Measurements from ENCODE around the gene TCF7L2. TPM values are rescaled to one million over a fixed set of nuclear protein-coding genes. Genes with fewer than 3 reads are reported as not detected.

The TCF7L2 gene
- total RNA-seq, 2 donors from 2014 or later = 9.1 to 25.7 TPM

DNA sequence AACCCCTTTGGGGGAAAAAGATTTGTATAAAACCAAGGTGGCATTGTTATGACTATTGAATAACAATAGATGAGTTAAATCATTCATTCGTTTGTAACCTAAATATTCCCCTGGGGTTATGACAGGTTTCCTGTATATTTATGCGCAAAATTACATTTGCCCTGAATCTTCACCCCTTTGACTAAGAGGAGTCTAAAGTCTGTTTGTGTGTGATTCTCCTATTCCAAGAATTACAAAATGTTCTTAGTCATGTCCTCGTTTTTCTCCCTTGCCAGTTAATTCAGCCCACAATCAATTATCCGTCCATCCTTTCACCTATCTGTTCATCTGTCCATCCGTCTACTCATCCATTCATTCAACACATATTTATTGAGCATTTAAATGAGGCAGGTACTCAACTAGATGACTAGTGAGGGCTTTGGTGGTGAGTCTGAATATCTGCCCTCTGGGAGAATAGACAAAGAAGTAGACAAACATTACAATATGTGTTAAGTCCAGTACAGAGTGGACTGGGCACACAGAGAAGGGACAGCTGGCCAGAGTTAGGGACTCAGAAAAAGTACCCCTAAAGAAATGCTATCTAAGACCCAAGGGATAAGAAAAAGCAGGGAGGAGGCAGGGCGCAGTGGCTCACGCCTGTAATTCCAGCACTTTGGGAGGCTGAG lies 35.6 kb upstream of the TCF7L2 start:
- H3K36me3 ChIP-seq (replicated peaks in 1 of 2; ENCODE audit: insufficient read depth in 1 of 2, low read depth in 2 of 2) = no peaks in the 10 kb centered on the region
- no peak for DNase-seq
- H3K27me3 ChIP-seq = no peaks in the 10 kb centered on the region
- no peak overlapping the region for H3K4me3 ChIP-seq
- no peak for ATAC-seq
- intact Hi-C loops (cut with DNase I) = no loop called here
- no peaks in the 10 kb centered on the region for H3K9me3 ChIP-seq
- H3K27ac ChIP-seq = no peak overlapping the region
- TF ChIP-seq, protein P1, sequence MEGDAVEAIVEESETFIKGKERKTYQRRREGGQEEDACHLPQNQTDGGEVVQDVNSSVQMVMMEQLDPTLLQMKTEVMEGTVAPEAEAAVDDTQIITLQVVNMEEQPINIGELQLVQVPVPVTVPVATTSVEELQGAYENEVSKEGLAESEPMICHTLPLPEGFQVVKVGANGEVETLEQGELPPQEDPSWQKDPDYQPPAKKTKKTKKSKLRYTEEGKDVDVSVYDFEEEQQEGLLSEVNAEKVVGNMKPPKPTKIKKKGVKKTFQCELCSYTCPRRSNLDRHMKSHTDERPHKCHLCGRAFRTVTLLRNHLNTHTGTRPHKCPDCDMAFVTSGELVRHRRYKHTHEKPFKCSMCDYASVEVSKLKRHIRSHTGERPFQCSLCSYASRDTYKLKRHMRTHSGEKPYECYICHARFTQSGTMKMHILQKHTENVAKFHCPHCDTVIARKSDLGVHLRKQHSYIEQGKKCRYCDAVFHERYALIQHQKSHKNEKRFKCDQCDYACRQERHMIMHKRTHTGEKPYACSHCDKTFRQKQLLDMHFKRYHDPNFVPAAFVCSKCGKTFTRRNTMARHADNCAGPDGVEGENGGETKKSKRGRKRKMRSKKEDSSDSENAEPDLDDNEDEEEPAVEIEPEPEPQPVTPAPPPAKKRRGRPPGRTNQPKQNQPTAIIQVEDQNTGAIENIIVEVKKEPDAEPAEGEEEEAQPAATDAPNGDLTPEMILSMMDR (IDR thresholded peaks at IDR 0.05) = no peak
- TF ChIP-seq POLR2A (IDR thresholded peaks at IDR 0.05) = no peak
- H3K4me1 ChIP-seq = peaks cover 14% of the 10 kb centered on the region
- 88 to 89% methylated on average over 7 of the region's 7 CpGs for WGBS, 2 donors

DNA sequence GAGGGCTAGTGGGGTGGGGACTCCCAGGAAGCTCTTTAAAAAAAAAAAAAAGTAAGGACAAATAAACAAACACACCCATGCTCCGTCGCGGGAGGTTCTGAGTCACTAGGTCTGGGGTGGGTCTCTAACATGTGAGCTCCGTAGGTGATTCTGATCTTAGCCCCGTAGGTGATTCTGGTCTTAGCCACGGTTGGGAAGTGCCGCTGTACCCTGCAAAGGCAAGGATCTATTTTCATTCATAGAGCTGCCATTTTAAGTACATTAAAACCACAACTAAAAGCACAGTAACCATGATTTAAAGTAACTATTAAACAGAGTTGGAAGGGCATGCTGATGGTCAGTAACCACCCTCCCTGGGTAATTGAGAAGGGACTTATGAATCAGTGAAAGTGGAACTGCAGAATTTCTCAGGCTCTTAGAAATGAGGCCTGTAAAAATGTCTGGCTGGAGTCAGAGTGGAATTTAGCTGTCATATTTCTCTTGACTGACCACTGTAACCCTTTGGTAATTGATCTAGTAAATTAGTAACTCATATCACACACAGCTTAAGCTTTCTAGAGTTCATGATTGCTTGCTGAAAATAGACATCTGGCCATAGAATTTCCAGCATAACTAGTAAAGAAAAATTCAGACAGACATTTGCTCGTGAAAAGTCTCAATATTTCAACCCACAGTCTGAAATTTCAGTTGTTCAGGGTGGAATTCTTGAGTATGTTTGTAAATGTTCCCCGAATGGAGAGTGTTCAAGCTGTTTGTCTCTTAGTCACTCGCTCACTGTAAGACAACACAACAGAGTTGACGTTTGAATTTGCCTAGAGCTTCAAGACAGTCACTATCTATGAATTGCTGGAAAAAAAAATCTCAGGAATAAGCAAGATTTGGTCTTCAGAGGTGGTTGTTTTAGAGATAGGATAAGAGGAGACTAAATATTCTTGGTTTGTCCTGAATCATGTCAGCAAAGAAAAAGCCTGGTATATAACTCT lies 34.2 kb upstream of the TCF7L2 start:
- peak; percentile 20 to 69 (median 58) for DNase-seq
- Histone ChIP-seq H3K9me3 (no peaks in the 10 kb centered on the region), H3K27ac (peak overlapping the region; percentile 22 to 75 (median 52)), H3K4me1 (peaks cover 14% of the 10 kb centered on the region), H3K27me3 (no peaks in the 10 kb centered on the region), H3K4me3 (no peak overlapping the region), H3K36me3 (replicated peaks in 1 of 2; ENCODE audit: insufficient read depth in 1 of 2, low read depth in 2 of 2) (no peaks in the 10 kb centered on the region)
- peak; percentile 62 for ATAC-seq
- intact Hi-C loops (cut with DNase I) = no loop called here
- WGBS, 2 donors = 18 to 36% methylated on average over 11 of the region's 11 CpGs
- TF ChIP-seq POLR2A (IDR thresholded peaks at IDR 0.05) = no peak
- TF ChIP-seq, protein P1 (IDR thresholded peaks at IDR 0.05) = no peak

DNA sequence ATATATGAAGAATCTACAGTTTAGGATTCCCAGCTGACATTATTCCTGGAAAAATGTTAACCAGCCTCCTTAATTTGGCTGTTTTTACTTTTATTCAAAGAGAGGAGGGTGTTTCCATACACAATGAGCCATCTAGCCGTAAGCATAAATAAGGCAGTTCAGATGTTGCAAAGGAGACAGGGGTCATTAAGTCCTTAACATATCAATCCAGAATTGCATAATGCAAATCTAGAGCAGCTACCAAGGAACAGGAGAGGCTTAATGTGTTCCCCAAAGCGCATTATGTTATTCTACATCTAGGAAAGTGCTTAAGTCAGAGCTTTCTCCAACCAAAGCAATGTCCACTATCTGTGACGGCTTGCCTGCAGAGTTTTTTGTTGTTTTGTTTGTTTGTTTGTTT lies 32.4 kb upstream of the TCF7L2 start:
- intact Hi-C loops (cut with DNase I) = no loop called here

DNA sequence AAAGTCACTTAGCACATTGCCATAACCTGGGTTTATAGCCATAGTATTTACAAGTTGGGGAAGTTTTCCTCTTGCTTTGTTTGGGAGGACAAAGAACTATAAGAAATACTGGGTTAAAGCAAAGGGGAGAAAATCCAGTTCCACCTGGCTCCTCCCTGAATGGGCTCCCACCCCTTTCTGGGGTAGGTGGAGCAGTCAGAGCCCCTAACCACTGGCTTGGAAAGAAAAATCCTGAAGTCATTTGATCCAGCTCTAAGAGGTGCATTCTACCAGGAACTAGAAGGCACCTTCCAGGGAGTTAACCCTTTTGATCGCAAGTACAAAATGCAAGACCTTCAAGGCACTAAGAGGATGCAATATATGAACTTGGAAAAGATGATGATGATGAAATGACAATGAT lies 31.3 kb upstream of the TCF7L2 start:
- DNase-seq = no peak
- ATAC-seq = no peak
- H3K9me3 ChIP-seq = no peaks in the 10 kb centered on the region
- intact Hi-C loops (cut with DNase I) = no loop called here
- H3K36me3 ChIP-seq (replicated peaks in 1 of 2; ENCODE audit: insufficient read depth in 1 of 2, low read depth in 2 of 2) = no peaks in the 10 kb centered on the region
- no peak overlapping the region for H3K4me3 ChIP-seq
- no peak overlapping the region for H3K27ac ChIP-seq
- no peaks in the 10 kb centered on the region for H3K27me3 ChIP-seq
- H3K4me1 ChIP-seq = peaks cover 14% of the 10 kb centered on the region
- TF ChIP-seq, protein P1 (IDR thresholded peaks at IDR 0.05) = no peak
- TF ChIP-seq POLR2A (IDR thresholded peaks at IDR 0.05) = no peak
- WGBS, 2 donors = 89 to 94% methylated on average over 1 of the region's 1 CpG

More for the DNA sequence above, 32.4 kb upstream of the TCF7L2 start:
- no peak for TF ChIP-seq POLR2A (IDR thresholded peaks at IDR 0.05)
- TF ChIP-seq, protein P1 (IDR thresholded peaks at IDR 0.05) = no peak
- 97% methylated on average over 3 of the region's 3 CpGs for WGBS, 2 donors
- Histone ChIP-seq H3K9me3 (no peaks in the 10 kb centered on the region), H3K4me1 (peaks cover 14% of the 10 kb centered on the region), H3K27ac (no peak overlapping the region), H3K36me3 (replicated peaks in 1 of 2; ENCODE audit: insufficient read depth in 1 of 2, low read depth in 2 of 2) (no peaks in the 10 kb centered on the region), H3K4me3 (no peak overlapping the region), H3K27me3 (no peaks in the 10 kb centered on the region)
- DNase-seq = no peak
- no peak for ATAC-seq

All from body of pancreas (tissue), 4 donors.